ENCODE measurements around the gene OR9Q2. TPM values are rescaled to one million over a fixed set of nuclear protein-coding genes. Genes with fewer than 3 reads are reported as not detected.
"Not testable (repeated sequence)": the region's sequence is repeated elsewhere in the genome, so short reads cannot be mapped to it uniquely, and the experiment has no call there.

The OR9Q2 gene, protein sequence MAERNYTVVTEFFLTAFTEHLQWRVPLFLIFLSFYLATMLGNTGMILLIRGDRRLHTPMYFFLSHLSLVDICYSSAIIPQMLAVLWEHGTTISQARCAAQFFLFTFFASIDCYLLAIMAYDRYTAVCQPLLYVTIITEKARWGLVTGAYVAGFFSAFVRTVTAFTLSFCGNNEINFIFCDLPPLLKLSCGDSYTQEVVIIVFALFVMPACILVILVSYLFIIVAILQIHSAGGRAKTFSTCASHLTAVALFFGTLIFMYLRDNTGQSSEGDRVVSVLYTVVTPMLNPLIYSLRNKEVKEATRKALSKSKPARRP
- total RNA-seq, result not detected

DNA sequence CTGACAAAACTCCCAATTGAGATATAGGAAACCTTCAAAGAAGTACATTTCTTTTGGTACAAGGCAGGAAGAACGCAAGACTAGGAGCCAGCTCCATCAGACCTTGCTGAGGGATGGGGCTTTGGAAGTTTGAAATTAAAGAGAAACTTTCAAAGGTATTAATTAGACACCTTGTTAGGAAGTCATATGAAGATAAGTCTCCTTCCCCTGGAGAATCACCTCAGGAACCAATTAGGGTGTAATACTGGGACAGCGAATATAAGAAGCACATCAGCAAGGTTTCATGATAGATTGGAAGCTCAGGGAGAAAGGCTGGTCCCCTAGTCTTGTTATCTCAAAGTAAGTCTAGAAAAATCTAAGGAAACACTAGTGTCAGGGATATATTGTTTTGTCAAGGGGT is at the start of gene OR9Q2:
OR9Q2 (plus strand) TSS at position 301 of the 400 bp plus-strand sequence. CDS start 1,421 bp downstream, outside the sequence.
- no peak for DNase-seq

DNA sequence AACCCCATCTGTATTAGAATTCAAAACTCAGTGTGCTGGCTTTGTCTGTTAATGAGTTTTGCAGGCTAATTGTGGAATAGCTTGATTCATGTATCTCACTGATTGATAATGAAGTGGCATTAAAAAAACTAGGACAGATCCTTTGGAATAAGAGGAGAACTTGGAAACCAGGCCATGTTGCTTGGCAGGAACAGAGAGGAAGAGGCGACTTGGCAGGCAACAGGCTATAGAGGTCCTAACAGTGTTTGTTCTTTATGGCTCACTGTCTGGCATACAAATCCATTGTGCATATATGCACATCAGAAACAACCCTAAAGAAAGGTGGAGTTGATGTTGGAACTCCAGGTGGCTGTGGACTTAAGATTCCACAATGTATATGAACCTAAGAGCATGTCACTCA is 46.1 kb upstream of the OR9Q2 start:
- no peak for DNase-seq

DNA sequence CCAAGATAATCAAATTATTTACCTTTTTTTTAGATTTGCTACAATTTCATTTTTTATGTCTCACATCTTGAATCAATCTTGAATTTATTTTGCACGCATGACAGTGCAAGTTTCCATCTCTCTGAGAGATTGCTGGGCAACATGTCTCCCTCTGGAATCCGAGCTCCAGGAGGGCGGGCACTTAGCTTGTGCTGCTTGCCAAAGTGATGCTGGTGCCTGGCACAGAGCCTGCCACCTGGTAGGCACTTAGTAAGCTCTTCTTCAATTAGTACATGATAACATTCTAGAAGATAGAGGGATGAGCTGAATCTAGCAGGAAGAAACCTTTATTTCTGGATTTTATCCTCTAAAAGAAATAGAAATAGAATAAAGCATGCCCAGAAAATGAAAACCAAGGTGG is 36.1 kb upstream of the OR9Q2 start:
- peak; percentile 22 for DNase-seq

DNA sequence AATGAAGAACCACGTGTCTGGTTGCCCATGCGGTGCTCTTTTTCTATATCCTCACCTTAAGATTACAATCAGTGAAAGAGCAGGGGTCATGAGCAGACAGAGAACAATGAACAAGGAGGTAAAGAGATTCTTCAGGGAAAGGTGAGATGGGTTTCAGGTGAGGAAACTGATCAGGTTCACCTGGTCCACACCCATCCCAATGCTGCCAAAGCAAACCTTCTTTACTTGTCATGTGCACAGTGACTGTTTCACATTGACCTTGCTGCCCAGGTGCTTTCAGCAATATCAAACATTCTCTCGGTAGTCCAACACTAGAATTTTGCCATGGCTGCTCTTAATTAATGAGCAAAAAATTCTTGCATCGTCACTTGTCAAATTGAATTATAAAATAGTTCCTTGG is 24.5 kb upstream of the OR9Q2 start:
- DNase-seq, result no peak

DNA sequence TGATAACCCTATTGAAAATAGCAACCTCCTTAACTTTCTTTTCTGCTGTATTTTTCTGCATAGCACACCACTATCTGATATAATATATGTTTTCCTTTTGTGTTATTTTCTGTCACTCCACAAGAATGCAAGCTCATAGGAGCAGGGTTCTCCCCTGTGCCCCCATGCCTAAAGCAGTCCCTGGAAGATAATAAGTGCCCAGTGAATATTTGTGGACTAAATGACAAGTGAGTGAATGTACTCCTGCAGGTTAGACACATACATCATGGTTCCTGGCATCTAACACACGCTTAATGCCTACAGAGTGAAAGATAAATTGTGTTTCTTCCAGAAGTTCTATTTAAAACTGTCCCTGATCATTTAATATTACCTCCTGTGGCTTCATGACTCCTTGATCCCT is 23.9 kb upstream of the OR9Q2 start:
- no peak for DNase-seq

DNA sequence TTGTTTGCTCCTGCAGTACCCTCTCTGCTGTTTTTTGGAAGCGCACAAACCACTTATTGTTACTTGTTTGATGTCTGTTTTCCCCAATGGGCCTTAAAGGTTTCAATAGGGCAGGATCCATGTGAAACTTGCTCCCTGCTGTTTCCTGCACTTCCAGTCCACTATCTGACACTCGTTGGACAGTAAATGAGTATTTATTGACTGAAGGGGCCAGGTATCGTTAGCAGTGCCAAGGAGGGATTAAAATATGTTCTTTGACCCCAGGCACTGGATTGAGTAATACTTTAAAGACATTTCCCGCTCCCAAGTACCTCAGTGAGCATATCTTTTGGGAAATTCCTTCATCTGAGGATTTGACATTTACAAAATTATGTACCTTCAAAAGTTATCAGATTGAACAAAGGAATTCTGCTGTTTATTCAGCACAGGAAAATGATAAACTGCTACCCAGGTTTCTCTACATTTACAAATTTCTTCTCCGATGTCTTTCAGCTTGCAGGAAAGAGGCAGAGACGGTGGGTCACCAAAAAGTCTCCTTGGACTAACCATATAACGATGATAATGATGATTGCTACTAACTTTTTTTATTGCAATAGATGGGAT is 23.3 kb upstream of the OR9Q2 start:
- no peak for DNase-seq

DNA sequence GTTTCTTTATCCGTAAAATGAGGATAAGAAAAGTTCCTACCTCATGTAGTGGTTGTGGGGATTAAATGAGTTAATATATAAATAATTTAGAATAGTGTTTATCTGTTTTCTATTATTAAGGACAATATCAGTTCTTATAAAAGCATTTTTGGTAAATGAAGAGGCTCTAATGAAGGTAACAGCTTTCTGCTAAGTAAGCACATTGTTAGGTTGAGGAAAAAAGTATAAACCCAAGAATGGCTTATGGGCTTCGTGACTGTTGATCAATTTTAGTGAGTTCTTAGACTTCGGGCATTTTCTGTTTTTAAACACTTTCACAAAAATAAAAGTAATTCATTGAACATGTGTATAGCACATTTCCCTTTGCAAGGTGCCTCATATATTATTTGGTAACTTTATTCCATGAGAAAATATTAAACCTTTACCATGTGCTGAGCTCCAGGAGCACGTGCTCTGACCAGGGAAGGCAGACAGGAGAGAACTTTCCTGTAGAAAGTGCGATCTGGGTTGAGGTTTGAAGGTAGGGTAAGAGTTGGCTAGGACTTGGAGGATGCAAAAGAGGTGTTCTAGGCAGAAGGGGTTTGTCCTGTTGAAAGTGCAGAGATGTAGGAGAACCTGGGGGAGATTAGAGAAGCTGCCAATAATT is 11.3 kb upstream of the OR9Q2 start:
- DNase-seq, result no peak

DNA sequence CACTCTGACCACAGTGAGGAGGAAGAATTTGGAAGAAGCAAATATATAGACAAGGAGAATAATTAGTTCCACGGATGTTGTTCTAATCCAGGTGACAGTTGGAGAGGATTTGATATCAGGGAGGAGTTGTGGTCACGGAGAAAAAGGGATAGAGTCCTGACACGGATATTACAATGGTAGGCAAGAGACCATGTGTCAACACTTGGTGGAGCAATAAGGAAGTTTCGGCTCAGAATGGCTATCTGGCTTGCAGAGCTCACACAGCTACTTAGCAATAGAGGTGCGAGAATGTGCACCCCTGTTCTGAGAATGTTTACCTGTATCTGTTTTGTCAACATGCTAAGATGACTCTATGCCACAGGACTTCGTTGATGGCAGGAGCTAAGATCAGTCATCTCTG is 10.4 kb upstream of the OR9Q2 start:
- no peak for DNase-seq

DNA sequence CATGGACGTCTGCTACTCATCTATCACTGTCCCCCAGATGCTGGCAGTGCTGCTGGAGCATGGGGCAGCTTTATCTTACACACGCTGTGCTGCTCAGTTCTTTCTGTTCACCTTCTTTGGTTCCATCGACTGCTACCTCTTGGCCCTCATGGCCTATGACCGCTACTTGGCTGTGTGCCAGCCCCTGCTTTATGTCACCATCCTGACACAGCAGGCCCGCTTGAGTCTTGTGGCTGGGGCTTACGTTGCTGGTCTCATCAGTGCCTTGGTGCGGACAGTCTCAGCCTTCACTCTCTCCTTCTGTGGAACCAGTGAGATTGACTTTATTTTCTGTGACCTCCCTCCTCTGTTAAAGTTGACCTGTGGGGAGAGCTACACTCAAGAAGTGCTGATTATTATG is 9.2 kb upstream of the OR9Q2 start:
- no peak for DNase-seq

DNA sequence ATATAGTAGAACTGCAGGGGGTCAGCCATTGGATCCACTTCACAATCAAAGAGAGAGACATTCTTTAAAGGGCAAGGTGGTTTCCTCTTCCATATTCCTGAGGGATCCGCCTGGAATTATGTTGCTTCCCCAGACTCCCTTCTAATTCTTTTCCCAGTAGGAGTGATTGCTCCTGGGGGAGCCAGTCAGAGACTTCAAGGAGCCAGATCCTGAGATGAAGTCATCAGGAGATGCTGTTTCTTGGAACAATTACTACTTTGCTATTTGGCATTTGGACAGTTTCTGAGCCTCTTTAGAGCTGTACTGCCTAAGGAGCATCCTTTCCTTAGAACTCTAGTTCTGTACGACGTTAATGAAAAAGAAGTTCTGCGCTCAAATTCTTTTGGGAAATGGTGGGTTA is 1.9 kb upstream of the OR9Q2 start:
- no peak for DNase-seq

DNA sequence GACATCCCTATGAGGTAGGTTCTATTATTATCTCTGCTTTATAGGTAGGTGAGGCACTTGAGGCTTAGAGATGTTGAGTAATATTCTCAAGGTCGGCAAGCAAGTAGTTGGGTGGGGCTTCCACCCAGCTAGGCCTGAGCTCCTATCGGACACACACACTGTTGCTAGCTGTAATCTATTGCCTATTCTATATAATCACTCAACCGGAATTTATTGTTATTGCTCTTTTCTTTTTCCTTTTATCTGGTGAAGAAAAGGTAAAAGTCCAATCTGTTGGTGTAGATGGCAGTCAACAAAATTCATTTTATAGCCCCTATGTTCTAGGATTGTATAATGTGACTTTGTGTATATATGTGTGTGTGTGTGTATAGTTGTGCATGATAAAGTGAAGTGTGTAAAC is 3.4 kb downstream of the OR9Q2 start:
- no peak for DNase-seq

DNA sequence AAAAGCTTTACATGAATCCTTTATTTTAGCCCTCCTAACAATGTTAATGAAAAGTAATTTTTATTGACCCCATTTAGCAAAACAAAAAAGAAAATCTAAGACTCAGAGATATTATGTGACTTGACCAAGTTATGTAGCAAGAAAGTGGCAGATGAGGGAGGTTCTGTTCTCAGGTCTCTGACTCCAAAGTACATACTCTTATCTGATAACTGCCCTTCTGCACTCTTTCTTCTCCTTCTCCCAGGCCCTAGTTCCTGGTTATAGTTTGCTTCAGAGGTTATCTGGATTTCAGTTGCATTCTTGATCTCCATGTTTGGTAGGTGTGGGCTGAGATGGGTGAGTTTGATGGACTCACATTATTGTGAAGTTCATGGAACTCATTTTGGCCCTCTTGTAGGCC is 4.5 kb downstream of the OR9Q2 start:
- no peak for DNase-seq

DNA sequence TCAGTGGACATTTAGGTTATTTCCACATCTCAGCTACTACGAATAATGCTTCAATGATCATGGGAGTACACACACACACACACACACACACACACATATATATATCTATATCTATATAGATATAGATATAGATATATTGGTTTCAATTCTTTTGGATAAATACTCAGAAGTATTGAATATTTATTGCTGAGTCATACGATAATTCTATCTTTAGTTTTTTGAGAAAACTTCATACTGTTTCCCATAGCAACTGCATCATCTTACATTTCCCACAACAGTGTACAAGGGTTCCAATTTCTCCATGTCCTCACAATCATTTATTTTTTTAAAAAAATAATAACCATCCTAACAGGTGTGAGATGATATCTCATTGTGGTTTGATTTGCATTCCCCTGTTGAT is 7.1 kb downstream of the OR9Q2 start:
- DNase-seq, result no peak

DNA sequence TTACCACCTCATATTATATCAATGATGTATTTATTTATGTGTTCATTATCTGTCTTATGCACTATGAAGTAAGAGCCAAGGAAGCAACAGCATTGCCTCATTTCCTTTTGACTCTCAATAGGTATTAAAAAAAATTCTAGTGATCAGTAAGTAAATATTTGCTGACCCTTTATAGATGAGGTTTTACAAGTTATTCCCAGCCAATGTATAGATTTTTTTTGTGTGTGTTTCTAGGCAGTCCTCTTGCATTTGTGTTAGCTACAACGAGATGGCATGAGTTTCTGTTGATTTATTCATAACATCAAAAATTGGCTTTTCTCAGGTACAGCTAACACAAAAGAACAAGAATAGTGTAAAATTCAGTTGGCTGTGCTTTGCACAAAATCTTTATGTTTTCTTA is 10.4 kb downstream of the OR9Q2 start:
- no peak for DNase-seq

DNA sequence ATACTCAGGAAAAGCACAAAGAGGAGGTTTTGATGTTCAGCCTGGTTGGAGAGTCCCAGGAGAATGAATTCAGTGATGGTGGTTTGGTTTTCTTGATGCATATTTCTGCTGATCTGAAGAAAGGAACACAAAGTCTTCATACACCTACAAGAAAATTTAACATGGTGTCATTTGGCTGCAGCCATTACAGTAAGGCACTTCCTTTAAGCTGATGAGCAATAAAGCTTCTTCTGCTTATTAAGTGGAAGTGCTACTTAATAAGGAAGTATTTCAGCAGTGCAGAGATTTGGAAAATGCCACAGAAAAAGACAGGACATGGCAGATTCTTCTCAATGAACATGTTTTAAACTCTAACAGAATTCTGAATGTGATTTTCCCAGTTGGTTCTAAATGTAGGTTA is 15.2 kb downstream of the OR9Q2 start, which contains the start of gene OR1S2:
OR1S2 (minus strand) TSS at position 101 of the 400 bp plus-strand sequence; CDS start at position 101, 0 bp downstream.
- no peak for DNase-seq

DNA sequence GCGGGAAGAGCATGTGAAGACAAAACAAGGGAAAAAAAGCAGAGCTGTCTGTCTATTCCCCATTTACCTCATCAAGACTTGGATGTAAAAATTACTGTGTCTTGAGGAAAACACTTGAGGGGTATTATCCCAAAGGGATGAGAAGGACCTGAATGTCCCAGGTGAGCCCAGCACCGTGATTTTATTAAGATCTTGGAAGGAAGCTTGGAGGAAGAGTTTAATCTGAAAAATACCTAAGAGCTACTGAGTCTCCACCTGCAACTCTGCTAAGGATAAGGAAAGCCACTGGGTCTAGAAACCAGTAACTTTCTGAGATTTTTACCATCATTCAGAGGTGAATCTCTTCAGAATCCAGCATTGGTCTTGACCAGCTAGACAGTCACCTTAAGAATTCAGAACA is 23.6 kb downstream of the OR9Q2 start, which contains the start of gene OR1S1:
OR1S1 (plus strand) TSS at position 301 of the 400 bp plus-strand sequence.
- not testable (repeated sequence) for DNase-seq

DNA sequence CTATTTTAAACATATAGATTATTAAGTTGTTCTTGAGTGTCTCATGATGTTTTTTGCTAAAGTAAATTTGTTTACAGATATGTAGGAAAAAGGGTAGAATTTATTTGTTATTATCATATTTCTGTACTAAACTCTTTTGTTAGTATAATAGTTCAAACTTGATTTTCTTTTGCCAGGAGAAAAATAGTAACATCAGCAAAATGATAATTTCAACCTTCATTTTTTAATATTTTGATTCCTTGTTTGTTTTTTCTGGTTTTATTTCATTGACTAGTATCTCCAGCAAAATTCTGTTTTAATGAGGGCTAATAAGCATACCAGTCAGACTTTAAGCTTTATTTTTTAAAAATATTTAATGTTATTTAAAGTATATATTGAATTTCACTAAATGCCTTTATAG is 27.6 kb downstream of the OR9Q2 start:
- DNase-seq, result no peak

DNA sequence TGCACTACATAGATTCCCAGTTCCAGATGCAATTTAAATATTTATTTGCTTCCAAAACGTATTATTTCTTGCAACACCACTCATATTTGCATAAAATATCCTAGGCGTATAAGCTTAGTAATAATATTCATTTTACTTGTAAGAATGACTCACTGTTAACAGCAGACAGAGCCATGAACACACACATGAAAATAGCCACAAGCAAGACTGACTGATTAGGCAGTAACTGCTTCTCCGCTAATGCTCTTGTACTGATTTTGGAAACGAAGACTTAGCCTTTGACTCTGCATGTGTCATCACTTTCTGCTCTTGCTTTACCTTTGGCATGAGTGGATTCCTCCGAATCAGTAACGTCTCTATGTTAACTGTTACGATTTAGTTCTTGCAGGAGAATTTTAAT is 33.9 kb downstream of the OR9Q2 start:
- no peak for DNase-seq

DNA sequence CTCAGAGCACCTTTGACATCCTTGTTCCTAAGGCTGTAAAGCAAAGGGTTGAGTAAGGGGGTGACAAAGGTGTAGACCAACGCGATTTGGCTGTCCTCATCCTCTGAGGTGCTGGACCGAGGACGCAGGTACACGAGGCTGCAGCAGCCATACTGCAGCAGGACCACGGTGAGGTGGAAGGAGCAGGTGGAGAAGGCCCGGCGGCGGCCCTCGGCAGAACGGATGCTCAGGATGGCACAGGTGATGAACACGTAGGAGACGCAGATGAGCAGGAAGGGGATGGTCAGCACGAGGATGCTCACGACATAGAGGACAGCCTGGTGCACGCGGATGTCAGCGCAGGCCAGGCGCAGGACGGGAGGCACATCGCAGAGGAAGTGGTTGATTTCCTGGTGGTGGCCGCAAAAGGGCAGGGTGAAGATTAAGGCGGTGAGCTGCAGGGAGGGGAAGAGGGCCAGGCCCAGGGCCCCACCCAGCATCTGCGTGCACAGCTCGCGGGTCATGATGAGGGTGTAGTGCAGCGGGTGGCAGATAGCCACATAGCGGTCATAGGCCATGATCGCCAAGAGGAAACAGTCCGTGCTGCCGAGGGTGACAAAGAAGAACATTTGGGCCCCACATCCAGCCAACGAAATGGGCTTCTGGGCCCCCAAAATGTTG is 39.2 kb downstream of the OR9Q2 start:
- no peak for DNase-seq

Measured in occipital lobe (tissue), 2 donors.